Measurements from ENCODE around the gene COL27A1.

DNA sequence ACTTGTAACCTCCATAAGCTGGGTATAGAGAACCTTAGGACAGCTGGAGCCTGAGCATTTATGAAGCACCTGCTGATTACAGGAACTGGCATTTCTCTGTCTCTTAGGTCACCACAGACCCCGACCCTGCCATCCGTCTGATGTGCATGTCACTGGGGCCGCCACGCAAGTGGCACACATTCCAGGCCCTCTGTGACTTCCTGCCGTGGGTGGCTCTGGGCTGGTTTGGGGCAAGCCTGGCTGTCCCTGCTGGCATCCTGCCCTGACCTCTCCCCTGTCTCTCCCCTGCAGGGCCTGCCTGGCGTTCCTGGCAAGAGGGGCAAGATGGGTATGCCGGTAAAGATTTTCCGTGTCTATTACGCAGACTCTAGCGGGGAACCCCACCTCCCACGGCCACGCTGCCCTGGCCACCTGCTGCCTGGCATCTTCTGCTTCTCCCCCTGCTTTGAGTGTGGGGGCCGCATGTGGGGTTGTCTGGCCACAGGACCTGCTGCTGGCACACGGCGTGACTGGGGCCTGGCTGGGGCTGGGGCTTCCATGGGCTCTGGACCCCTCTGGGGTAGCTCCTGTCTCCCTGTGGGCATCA lies 55.4 kb downstream of the COL27A1 start:
- no peak for TF ChIP-seq POLR2AphosphoS5 (IDR thresholded peaks at IDR 0.05; ENCODE audit: low read depth, low read length)
- no peak for TF ChIP-seq EP300 (IDR thresholded peaks at IDR 0.05; ENCODE audit: borderline replicate concordance in 1 of 2, low read depth in 1 of 2, low read length in 1 of 2)
